GM19035 (cell line): Measurements from ENCODE around the gene MARCO.

Experiments used
- ATAC-seq: cut with Tn5 transposase; IDR thresholded peaks from one replicate; pipeline ENCODE4 v1.9.1; 2021; ENCODE audit not compliant: unreplicated experiment

MARCO gene, protein sequence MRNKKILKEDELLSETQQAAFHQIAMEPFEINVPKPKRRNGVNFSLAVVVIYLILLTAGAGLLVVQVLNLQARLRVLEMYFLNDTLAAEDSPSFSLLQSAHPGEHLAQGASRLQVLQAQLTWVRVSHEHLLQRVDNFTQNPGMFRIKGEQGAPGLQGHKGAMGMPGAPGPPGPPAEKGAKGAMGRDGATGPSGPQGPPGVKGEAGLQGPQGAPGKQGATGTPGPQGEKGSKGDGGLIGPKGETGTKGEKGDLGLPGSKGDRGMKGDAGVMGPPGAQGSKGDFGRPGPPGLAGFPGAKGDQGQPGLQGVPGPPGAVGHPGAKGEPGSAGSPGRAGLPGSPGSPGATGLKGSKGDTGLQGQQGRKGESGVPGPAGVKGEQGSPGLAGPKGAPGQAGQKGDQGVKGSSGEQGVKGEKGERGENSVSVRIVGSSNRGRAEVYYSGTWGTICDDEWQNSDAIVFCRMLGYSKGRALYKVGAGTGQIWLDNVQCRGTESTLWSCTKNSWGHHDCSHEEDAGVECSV

GRCh38 chr2:118942031-118942430, at the start of gene MARCO:
MARCO (plus strand) TSS chr2:118942194; CDS start chr2:118942301, 107 bp downstream.
- no peak for ATAC-seq

DNA sequence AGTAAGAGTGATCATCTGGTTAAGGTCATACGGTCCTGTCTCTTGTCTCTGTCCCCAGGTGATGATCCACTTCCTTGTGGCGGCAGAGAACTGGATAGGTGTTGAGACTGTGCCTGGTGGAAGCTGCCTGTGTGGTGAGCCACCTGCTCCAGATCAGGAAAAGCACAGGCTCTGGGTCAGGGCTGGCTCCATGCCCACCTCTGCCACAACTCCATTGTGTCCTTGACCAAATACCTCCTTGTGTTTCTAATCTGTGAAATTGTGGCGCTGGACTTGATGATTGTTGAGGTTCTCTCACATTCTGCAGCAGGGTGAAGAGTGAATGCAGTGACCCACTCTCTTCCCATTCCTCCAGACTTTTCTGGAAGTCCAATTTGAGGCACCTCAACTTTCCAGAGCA, 48.9 kb upstream of the MARCO start:
- ATAC-seq: no peak

DNA sequence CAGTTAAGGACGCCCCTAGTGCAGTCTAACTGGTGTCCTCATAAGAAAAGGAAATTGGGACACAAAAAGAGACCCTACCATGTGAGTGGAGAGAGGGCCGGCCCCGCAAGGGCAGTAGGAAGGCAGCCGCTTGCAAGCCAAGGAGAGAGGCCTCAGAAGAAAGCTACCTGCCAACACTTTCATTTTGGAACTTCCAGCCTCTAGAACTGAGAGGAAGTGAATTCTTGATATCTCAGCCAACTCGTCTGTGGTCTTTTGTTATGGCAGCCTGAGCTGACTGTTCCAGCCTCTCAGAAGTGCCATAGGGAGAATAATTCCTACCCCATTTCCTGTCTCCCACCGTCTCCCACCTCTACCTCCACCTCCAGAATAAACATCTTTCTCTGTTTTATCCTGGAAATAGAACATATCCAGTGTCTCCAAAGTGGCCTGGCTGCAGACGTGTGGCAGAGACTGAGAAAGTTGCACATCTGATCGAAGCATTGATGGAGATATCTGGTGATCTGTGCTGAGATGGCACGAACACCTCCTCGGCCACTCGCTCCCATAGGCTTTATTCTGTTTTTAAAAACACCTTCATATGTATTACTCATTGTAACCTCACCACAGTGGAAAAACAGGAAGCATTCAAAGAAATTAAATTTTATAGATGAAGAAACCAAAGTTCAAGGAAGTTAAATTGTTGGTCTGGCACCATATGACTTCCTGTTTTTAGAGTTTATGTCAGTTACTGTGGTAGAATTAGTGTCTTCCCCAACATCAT, 39.5 kb upstream of the MARCO start:
- no peak for ATAC-seq

- no peak for ATAC-seq
Measured at GRCh38 chr2:118903029-118903351, 39.0 kb upstream of the MARCO start.

DNA sequence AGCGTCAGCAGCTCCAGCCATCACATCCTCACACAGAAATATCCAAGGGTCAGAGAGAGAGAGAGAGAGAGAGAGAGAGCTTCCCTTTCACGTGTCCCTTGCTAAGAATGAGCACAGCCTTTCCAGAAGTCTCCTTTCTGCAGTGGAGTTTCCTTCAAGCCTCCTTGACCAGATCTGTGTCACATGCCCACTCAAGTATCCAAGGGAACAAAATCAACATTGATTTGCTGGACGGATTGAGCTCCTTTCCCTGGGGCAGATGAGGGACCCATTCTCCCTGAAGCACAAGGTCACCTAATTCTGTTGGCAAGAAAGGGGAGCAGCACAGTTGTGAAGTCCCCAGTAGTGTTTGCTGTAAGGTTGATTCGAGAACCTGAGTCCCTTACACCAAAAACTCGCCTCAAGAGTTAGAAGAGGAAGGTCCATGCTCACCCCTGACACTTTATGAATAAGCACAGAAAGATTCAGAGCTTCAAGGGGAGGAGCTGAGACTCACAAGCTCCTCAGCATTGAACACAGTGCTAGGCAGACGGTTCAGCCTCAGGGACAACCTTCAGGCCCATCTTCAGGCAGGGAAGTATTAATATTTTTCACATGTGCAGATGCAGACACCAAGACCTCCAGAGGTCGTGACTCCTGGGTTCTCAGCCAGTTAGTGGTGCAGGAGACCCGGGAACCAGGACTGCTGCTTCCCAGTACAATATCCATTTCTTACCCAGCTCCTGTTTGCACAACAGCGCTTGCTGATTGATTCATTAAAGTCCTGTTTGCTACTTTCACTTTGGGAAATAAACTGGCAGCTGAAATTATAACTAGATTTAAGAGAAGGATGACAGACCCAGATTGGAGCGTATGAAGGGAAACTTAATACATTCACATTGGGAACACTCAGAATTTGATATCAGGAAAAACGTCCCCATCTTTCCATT, 38.2 kb upstream of the MARCO start:
- ATAC-seq: no peak

DNA sequence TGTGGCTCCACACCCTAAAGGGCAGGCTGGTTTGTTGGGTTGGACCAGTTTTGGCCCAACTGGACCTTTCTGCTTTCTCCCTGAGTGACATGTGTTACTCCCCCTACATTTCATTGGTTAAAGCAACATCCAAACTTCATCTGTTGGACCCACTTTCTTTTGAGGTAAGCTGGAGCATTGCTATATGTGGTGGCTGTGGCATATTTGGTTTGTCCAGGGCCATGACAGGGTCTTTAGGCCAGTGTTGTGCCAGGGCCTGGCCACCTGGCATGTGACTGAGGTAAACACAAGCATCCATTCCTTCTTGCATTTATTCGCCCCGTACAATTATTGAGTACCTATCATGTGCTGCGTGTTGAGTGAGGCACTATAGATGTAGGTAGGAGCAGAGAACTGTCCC, 36.8 kb upstream of the MARCO start:
- no peak for ATAC-seq

- no peak for ATAC-seq
Measured at GRCh38 chr2:118906186-118906585, 35.8 kb upstream of the MARCO start.

DNA sequence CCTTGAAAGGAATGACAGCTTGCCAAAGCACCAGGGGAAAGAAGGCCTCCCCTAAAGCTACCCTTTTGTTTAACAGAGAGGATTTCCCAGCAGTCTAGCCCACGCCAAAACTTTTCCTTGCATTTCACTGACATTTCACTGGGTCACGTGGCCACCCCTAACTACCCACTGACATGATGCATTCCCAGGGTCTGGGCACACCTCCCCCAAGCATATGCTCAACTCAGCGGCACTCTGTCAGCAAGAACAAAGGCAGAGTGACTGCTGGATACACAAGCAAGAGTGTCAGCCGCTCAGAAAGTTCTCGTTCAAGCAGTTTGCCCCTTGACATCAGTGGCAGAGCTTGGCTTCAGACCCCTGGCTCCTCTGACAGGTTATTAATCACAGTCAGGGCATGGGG, 34.2 kb upstream of the MARCO start:
- no peak for ATAC-seq

DNA sequence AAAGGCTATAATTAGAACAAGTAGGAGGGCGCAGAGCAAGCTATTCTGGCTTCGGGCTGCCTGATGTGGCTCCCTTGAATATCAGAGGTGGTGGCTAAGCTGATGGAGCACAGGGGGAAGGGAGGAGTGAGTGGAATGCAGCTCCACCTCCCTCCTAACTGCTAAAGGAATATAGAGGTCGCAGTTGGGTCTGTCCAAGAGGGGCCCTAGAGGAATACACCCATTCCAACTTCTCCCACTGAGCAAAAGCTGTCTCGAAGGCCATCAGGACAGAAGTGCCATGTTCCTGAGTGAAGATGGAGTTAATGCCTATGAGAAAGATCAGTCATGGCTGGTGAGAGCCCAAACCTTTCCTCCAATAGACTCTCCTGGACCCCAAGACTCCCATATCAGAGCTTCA, 32.8 kb upstream of the MARCO start:
- no peak for ATAC-seq

DNA sequence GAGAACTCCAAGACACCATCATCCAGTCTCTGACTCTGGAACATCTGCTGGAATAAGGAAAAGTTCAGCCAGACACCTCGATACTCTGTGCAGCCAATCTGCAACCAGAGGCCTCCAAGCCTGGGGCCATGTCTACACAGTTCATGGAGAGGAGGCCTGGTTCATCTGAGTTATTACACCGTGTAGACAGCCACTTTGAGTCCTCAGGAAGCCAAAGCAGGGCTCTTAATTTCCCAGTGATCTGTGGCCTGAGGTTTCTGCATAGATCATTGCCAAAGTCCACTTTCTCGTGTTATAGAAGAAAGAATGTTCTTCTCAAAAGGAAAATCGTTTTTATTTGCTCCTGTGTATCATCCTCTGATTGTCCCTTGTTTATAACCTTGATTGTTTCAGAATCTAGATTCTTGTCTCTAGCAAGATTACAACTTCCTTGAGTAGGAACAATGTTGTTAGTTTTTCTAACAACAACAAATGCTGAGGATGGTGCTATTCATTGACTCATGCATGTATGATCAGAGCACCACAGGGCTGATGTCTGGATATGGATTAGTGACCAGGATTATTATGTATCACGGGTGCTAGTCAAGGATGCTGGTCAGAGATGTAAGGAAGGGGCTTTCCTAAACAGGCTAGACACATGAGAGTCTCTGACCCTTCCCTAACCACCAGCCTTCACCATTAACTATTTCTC, 30.7 kb upstream of the MARCO start:
- ATAC-seq: no peak

DNA sequence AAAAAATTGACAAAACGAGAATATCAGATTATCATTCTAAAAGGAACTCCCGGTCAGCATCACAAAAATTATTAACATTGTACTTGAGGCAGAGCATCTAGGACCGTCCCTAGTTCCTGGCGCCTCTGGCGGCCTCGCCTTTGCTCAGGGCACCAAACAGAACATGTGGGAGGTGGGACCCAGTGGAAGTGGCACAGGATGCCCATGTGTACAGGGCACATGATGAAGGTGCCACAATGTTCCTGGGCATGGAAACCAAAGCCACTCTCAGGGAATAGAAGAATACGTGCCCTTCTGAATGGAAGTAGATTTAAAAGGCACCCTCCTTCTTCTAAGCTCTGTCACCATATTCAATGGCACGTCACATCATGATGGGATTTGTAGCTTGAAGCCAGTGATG, 30.1 kb upstream of the MARCO start:
- no peak for ATAC-seq

DNA sequence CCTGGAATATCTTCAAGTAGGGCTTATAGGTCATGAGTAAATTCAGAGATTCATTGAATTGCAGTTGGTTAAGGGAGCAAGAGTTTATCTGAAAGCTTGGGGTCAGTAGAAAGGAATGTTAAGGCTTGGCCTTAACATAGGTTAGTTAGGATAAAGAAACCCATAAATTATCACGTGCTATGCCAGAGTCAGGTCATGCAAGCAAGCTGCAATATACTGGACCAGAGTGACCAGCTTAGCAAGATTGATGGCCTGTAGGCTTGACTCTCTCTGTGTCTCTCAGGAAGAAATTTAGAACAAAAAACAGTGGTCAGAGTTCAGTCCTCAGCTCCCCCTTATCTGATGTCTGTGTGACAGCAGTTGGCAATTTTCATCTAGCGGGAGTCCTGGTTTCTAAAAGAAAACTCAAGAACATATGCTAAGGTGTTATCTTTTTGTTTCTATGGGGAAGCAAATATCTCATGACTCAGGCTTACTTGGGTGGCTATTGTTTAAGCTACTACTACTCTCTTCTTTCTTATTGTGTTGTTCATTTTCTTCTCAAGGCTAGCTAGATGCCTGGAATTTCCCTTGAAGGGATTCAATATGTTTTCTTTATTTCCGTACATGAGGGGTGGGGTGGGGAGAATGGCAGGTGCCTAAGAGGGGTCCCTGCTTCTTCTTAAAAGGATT, 28.7 kb upstream of the MARCO start:
- ATAC-seq: no peak

DNA sequence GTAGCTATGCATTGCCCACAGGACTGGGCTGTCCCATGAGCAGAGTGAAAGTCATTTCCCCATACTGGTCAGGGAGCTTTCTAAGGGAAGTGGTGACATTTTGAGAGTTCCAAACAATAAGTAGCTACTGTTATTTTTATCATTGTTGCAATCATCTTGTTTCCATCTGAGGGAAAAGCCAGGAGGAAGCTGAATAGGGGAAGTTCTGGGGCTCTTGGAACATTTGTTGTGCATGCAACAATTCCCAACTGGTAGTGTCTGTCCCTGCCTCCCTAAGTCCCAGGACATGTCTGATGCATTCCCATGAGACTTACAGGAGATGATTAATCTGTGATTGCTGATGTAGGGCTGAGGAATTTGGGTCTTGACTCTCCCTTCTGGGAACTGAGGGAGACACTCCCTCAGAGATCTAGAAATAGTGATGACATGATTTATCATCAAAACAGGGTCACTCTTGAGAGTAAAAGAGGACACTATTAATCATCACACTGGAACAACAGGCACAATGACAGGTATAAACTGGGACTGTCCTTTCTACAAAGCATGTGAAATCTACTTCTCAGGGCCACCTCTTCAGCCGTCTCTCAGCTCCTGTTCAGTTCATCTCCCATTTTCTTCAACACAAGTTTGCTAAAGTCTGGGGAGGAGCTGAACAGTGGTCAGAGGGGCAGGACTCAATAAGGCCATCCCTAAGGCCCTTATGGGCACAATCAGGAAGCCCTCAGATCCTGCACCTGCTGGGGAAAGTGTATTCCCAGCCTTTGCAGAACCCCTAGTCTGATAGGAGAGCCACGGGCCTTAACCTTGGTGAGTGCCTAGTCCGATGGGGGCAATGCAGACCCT, 28.0 kb upstream of the MARCO start:
- ATAC-seq: no peak

DNA sequence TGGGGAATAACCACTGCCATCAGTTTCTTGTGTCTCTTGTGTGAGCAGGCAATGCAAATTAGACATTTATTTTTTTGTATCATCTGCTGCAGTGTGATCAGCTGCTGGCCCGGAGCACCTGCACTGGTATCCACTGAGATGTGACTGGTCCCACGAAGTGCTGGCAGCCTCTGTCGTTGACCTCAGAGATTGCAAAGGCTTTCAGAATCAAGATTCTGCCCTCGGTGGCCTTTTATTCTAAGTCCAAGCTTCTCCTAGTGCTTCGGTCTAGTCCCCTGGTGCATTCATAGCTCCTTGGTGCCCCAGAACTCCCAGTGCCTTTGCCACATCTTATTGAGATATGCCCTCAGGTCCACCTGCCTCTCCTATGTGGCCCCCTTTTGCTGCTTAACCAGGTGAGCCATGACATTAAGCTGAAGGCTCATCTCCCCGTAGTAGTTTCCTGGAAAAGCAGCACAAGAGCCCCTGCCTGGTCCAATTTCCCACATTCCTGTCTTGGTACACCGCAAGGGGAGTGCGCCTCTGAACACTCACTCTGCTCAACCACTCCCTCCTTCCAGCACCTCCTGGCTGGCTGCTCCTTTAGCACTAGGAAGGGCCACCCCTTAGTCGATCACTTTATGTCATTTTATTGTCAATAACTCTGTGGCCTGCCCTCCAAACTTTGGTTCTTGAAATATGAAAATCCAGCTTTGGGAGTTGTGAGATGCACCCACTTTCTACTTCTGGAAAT, 27.1 kb upstream of the MARCO start:
- ATAC-seq: no peak

GRCh38 chr2:118918017-118918416, 24.0 kb upstream of the MARCO start:
- no peak for ATAC-seq

GRCh38 chr2:118921646-118922045, 20.3 kb upstream of the MARCO start:
- ATAC-seq: no peak

- ATAC-seq: no peak
Measured at GRCh38 chr2:118922254-118922653, 19.7 kb upstream of the MARCO start.

GRCh38 chr2:118923371-118923770, 18.6 kb upstream of the MARCO start:
- no peak for ATAC-seq

DNA sequence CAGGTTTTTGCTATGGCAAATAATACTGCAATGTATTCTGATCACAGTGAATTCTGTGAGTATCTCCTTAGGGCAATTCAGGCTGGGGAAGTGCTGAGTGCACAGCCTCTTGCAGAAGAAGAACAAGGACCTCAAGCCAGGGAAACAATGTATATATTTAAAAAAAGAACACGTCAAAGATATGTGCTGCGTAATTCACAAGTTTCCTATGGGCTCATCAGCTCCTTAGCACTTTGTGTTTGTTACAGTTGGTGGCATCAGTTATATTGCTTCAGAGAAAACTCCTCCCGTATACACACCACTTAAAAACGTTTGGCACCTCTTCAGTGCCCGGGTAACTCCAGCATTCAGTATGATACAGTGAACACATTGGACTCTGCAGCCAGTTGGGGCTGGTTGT, 16.5 kb upstream of the MARCO start:
- ATAC-seq: no peak
